GM23338 (cell line): ENCODE results near the gene PGS1.

Experiments used
- EZH2phosphoT487 ChIP-seq: fragments of 200-600 bp; sonication (generic); IDR thresholded peaks from one replicate; pipeline ENCODE4 v1.8.1; 2018; ENCODE audit warnings: antibody characterized with exemption; ENCODE audit not compliant: unreplicated experiment
- JUNB ChIP-seq: IDR thresholded peaks from one replicate; pipeline ENCODE4 v1.6.1; 2016; ENCODE audit warnings: antibody characterized with exemption; ENCODE audit not compliant: unreplicated experiment
- POLR2AphosphoS5 ChIP-seq: IDR thresholded peaks from 2 replicates; pipeline ENCODE4 v1.6.1; 2016; ENCODE audit warnings: antibody characterized with exemption, low read depth
- ZNF114 ChIP-seq: fragments of 250-450 bp; sonication (Bioruptor Pico); IDR thresholded peaks from 2 replicates; pipeline ENCODE4 v1.5.0; 2020; ENCODE audit warnings: mild to moderate bottlenecking, moderate library complexity
- TF ChIP-seq, protein P1 (sequence below), 2 experiments: fragments of 200-600 bp in 1 of 2; sonication (generic) in 1 of 2; conservative IDR thresholded peaks; 2 replicates each; pipeline versions ENCODE4 v1.5.1 to v1.6.1; 2016 to 2017; ENCODE audit warnings: antibody characterized with exemption in 2 of 2, low read depth in 2 of 2, mild to moderate bottlenecking in 2 of 2, moderate library complexity in 1 of 2

DNA sequence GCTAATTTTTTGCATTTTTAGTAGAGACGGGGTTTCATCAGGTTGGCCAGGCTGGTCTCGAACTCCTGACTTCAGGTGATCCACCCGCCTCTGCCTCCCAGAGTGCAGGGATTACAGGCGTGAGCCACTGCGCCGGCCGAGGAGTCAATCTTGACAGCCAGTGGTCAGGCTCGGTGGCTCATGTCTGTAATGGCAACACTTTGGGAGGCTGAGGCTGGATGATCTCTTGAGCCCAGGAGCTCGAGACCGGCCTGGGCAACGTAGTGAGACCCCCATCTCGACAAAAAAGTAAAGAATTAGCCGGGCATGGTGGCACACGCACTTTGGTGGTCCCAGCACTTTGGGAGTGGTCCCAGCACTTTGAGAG, 608 bp upstream of the PGS1 start:
- TF ChIP-seq, protein P1, sequence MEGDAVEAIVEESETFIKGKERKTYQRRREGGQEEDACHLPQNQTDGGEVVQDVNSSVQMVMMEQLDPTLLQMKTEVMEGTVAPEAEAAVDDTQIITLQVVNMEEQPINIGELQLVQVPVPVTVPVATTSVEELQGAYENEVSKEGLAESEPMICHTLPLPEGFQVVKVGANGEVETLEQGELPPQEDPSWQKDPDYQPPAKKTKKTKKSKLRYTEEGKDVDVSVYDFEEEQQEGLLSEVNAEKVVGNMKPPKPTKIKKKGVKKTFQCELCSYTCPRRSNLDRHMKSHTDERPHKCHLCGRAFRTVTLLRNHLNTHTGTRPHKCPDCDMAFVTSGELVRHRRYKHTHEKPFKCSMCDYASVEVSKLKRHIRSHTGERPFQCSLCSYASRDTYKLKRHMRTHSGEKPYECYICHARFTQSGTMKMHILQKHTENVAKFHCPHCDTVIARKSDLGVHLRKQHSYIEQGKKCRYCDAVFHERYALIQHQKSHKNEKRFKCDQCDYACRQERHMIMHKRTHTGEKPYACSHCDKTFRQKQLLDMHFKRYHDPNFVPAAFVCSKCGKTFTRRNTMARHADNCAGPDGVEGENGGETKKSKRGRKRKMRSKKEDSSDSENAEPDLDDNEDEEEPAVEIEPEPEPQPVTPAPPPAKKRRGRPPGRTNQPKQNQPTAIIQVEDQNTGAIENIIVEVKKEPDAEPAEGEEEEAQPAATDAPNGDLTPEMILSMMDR (conservative IDR thresholded peaks at IDR 0.05; ENCODE audit: low read depth in 2 of 2) = no peak
- no peak for TF ChIP-seq EZH2phosphoT487
- TF ChIP-seq POLR2AphosphoS5 = no peak
- no peak for TF ChIP-seq ZNF114 (CRISPR knock-in tag)
- no peak for TF ChIP-seq JUNB
